Measurements from ENCODE around the gene SLAIN1. TPM values are rescaled to one million over a fixed set of nuclear protein-coding genes. Genes with fewer than 3 reads are reported as not detected.

Gene SLAIN1
- total RNA-seq, 3 donors from 2014 or later, result 20.8 to 23.0 (median 22.0) TPM

DNA sequence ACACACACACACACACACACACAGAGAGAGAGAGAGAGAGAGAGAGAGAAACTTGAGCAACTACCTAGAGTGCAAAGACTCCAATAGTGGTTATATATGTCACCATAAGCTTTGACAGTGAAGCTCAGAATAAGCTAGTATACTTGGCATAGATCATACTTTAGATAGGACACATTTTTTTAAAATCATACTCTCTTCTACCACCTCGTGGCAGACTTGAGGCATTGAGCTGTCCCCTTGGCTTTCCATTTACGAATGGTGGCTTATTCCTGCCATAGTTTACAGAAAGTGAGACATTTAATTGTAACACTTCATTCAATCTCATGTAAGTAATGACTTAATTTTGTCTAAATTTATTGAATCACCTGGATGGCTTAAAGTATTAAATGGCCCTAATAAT, 112.9 kb downstream of the SLAIN1 start:
- DNase-seq (no peak), ATAC-seq (no peak)
- no peaks in the 10 kb centered on the region for H3K9me3 Mint-ChIP-seq
- no peak overlapping the region for H3K4me3 Mint-ChIP-seq
- no peaks in the 10 kb centered on the region for H3K4me1 Mint-ChIP-seq (ENCODE audit: low read depth)
- no peaks in the 10 kb centered on the region for H3K36me3 Mint-ChIP-seq (ENCODE audit: insufficient read depth)
- peaks cover 8% of the 10 kb centered on the region for H3K27me3 Mint-ChIP-seq (ENCODE audit: low read depth)

DNA sequence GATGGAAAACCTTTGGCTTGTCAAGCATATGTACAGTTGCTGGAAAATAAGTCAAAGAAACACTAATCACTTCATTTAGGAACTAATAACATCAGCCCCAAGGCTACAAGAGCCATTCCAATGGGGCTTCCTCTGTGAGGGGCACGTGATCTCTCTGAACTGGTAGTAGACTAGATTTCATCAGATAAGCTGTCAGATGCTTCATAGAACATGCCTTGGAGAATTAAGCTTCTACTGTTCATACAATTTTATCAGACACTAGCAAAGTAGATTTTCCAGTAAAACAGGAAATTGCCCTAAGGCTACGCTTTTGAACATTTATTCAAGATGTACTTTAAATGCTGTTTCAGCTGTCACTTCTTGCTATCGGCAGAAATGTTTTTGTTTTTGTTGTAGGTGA, 113.4 kb downstream of the SLAIN1 start:
- ATAC-seq, result no peak
- H3K4me3 Mint-ChIP-seq, result no peak overlapping the region
- H3K4me1 Mint-ChIP-seq (ENCODE audit: low read depth), result no peaks in the 10 kb centered on the region
- H3K36me3 Mint-ChIP-seq (ENCODE audit: insufficient read depth), result no peaks in the 10 kb centered on the region
- no peak for DNase-seq
- peaks cover 8% of the 10 kb centered on the region for H3K27me3 Mint-ChIP-seq (ENCODE audit: low read depth)
- H3K9me3 Mint-ChIP-seq, result no peaks in the 10 kb centered on the region

DNA sequence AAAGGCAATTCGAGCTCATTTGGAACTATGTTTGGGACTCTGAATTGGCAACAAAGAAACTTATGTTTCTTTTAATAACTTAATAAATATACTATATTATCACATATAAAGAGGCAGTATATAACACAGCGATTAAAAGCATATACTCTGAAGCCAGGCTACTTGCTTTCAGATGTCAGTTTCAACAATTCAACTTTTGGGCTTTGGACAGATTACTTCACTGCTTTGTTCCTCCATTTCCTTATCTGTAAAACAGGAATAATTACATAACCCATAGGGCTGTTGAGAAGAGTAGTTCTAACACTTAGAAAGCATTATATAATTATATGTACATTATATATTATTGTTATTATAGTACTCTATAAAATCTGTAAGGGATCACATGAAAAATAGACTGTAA, 113.9 kb downstream of the SLAIN1 start:
- Mint-ChIP-seq H3K4me1 (ENCODE audit: low read depth) (no peaks in the 10 kb centered on the region), H3K9me3 (no peaks in the 10 kb centered on the region), H3K27me3 (ENCODE audit: low read depth) (peaks cover 6% of the 10 kb centered on the region), H3K4me3 (no peak overlapping the region), H3K36me3 (ENCODE audit: insufficient read depth) (no peaks in the 10 kb centered on the region)
- ATAC-seq (no peak), DNase-seq (no peak)

DNA sequence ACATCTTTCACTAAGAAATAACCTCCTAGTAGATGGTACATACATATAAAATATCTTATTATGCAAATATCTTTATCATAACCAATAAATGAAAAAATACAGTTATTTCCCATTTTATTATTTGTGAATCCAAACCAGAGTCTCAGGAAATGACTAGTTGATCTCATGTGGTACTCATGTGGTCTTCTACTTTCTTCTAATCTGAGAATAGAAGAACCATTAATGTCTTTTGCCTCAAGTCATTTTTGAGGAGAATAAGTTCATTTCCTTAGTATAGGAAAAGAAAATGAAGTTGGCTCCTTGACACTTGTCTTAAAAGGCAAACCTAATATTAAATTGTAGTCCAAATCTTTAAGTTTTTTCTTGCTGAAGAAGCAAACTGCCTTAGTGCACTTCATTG, 114.5 kb downstream of the SLAIN1 start:
- Mint-ChIP-seq H3K4me3 (no peak overlapping the region), H3K4me1 (ENCODE audit: low read depth) (no peaks in the 10 kb centered on the region), H3K9me3 (no peaks in the 10 kb centered on the region), H3K36me3 (ENCODE audit: insufficient read depth) (no peaks in the 10 kb centered on the region), H3K27me3 (ENCODE audit: low read depth) (peaks cover 2% of the 10 kb centered on the region)
- ATAC-seq, result no peak
- DNase-seq, result no peak

Other genes with a start within 250 kb of the SLAIN1 start
- not detected for gene SCEL, start 162.0 kb upstream of the SLAIN1 start, total RNA-seq
- gene EDNRB, start 221.1 kb downstream of the SLAIN1 start, total RNA-seq, result under 1 TPM in 2 of 3 donors, not detected in 1; 0.10 to 0.21 TPM

Data from activated T-cell treated with anti-CD3 and anti-CD28 coated beads, Interleukin-2, amount 50 U/mL, for 4 hours (primary cell).